Activated CD4-positive, alpha-beta T cell treated with anti-CD3 and anti-CD28 coated beads for 1 hour (primary cell): ENCODE data around the gene SEMA3F.

Experiments
- DNase-seq: peaks from one replicate; pipeline ENCODE4 v3.0.0-alpha.2; 2020

SEMA3F gene

DNA sequence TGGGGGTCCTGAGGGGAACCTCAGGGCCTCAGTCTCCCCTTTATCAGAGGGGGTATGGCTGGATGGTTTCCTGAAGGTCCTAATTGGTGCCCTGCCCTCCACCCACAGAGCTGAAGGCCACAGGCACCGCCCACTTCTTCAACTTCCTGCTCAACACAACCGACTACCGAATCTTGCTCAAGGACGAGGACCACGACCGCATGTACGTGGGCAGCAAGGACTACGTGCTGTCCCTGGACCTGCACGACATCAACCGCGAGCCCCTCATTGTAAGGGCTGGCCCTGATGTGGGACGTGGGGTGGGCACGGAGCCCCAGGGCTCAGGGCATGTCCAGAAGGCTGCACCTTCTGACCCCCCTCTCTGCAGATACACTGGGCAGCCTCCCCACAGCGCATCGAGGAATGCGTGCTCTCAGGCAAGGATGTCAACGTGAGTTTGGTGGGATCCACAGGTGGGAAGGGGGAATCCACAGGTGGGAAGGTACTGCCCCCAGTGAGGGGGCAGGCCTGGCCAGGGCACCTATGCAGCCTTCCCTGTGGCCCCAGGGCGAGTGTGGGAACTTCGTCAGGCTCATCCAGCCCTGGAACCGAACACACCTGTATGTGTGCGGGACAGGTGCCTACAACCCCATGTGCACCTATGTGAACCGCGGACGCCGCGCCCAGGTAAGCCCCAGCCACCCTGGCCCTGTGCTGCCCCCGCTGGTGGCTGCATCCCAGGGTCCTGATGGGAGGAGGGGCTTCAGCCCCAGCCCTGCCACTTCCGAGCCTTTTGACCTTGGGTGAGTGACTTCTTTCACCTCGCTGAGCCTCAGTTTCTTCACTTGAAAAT lies 18.8 kb downstream of the SEMA3F start:
- DNase-seq: no peak

DNA sequence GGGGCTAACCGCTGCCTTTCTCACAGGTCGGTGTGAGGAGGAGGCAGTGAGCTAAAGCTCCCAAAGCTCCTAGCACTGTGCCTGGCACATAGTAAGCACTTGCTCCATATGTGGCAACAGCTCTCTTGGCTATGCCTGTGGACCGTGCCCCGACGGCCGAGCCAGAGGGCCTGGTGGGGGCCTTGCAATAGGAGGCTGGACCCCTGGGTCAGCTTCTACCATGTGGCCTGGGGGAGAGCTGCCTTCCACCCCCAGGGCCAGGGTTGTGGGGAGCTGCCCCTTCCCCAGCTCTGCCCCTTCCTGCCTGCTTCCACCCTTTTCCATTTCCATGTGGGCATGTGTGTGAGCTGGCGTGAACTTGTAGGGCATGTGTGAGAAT lies 19.4 kb downstream of the SEMA3F start:
- DNase-seq: no peak

DNA sequence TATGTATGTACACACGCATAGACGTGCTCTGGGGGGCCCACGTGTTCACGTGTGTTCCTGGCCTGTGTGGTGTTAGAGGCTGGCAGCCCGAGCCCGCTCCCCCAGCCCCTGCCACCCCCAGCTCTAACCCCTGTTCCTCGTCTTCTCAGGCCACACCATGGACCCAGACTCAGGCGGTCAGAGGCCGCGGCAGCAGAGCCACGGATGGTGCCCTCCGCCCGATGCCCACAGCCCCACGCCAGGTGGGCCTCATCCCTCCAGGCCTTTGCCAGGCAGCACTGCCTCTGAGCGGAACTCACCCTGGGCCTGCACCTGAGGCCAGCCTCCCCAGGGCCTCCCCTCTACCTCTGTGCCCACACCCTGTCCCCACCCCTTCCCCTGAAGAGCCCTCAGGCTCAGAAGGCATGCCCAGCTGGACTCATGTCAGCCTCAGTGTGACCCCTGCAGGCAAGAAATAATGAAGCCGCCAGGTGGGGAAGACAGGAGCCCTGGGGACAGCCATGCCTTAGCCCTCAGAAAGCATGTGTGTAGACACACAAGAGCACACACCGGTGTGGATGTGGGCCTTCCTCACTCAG lies 19.9 kb downstream of the SEMA3F start:
- DNase-seq: no peak

DNA sequence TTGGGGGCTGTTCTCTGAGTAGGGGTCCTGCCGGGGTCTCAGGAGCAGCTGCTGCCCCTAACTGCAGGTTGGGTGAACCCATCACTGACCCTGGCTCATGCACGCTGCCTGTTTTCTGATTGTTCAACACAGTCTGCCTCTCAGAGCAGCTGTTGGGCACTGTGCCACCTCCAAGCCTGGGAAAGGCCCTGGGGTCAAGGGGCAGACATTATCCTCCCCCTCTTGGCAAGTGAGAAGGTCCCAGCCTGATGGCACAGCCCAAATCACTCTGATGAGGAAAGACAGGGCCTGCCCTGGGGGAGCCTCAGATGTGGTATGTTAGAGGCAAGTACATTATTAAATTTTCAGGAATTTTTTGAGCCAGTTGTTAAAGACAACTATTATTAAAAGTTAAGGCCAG lies 22.2 kb downstream of the SEMA3F start:
- DNase-seq: no peak

DNA sequence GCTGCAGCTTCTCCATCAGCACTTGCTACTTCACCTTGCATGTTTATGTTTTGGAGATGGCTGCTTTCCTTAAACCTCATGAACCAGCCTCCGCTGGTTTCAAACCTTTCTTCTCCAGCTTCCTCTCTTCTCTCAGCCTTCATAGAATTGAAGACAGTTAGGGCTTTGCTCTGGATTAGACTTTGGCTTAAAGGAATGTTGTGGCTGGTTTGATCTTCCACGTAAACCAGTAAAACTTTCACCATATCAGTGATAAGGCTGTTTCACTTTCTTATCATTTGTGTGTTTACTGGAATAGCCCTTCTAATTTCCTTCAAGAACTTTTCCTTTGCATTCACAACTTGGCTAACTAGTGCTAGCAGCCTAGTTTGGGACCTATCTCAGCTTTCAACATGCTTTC lies 24.6 kb downstream of the SEMA3F start:
- no peak for DNase-seq

DNA sequence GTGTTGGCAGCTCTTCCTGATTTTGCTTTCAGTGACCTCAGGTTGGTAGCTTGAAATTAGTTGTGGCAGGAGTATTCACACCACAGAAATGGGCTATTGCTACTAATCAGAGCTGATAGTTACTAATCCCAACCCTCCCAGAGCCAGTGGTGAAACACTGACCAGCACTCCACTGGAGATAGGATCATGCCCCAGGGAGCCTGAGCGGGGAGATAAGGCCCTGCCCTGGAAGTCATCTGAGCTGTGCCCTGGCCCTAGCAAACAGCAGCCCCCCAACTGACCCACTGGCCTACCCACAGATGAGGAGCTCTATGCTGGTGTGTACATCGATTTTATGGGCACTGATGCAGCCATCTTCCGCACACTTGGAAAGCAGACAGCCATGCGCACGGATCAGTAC lies 26.9 kb downstream of the SEMA3F start:
- DNase-seq: no peak

DNA sequence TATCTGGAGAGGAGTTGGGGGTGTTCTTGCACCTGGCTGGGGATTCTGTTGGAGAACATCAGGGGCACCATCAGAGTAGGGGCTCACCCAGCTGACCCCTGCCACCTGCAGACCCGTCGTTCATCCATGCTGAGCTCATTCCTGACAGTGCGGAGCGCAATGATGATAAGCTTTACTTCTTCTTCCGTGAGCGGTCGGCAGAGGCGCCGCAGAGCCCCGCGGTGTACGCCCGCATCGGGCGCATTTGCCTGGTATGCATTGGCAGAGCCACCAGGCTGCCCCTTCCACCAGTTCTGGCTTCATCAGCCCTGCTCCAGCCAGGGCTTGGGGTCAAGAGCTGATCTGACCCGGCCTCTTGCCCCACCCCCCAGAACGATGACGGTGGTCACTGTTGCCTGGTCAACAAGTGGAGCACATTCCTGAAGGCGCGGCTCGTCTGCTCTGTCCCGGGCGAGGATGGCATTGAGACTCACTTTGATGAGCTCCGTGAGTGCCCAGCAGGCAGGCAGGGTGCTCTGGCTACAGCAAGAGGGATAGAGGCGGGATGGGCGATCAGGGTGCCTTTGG lies 27.5 kb downstream of the SEMA3F start:
- DNase-seq: no peak

DNA sequence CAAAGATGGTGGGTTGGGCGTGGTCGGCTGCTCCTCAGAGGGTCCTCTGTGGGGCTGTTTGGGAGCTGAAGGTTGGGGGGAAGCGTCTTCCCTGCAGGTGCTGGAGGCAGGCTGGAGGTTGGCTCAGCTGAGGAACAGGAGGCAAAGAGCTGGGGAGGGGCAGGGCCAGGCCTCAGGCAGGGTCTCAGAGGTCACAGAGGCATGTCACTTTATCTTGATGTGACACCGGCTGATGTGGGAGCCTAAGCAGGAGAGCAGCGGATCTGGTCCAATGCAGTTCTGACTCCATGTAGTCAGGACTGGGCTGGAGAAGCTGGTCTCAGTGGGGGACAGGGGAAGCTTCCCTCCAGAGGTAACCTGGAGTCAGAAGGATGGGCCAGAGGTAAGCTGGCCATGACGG lies 28.6 kb downstream of the SEMA3F start:
- DNase-seq: no peak

DNA sequence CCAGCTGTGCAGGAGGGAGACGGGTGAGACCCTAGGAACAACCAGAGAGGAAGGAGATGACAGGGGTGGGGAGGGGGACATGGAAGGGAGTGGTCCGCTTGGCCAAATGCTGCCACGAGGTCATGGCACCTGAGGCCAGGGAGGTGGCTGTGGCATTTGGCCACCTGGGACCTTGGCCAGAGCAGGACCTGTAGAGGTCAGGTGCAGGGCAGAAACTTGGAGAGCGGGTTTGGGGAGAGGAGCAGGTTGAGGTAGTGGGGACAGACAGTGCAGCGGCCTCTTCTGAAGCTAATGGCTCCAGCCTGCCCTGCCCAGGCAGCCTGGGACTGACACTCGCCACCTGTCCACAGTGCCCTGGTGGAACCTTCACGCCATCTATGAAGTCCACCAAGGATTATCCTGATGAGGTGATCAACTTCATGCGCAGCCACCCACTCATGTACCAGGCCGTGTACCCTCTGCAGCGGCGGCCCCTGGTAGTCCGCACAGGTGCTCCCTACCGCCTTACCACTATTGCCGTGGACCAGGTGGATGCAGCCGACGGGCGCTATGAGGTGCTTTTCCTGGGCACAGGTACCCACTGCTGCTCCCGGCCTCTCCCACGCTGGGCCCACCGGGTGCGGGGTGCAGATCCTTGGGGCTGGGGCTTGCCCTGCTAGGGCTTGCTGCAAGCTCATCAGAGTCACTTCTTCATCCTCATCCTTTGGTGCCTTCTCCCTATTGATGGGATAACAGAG lies 29.3 kb downstream of the SEMA3F start:
- no peak for DNase-seq

DNA sequence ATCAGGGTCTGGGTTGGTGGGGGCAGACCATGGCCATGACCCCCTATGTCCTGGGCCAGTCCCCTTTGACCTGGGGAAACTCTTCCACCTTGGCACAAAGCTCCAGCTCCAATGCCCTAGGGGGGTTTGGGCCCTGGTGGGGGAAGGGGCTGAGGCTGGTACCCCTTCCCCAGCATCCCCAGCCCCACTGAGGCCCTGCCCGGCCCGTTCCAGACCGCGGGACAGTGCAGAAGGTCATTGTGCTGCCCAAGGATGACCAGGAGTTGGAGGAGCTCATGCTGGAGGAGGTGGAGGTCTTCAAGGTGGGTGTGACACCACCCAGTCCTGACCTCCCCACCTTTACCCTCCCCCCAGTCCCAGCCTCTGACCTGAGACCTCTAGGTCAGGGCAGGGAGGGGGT lies 30.1 kb downstream of the SEMA3F start:
- no peak for DNase-seq

DNA sequence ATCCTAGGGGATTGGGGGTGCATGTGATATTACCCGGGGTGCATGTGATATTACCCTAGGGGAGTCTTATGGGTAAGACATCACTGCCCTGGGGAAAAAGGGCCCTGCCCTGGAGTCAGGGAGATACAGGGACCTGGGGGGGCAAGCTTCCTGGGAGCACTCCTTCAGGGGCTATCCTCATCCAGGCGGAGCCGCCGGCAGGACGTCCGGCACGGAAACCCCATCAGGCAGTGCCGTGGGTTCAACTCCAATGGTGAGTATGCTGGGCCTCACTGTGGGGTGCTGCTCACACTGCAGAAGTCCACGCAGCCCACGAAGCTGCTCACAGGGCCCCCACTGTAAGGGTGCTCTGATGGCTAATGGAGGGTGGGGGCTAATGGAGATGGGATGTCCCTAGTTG lies 31.0 kb downstream of the SEMA3F start:
- DNase-seq: no peak

DNA sequence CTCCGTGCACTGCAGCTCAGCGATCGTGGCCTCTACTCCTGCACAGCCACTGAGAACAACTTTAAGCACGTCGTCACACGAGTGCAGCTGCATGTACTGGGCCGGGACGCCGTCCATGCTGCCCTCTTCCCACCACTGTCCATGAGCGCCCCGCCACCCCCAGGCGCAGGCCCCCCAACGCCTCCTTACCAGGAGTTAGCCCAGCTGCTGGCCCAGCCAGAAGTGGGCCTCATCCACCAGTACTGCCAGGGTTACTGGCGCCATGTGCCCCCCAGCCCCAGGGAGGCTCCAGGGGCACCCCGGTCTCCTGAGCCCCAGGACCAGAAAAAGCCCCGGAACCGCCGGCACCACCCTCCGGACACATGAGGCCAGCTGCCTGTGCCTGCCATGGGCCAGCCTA lies 32.6 kb downstream of the SEMA3F start:
- DNase-seq: no peak

DNA sequence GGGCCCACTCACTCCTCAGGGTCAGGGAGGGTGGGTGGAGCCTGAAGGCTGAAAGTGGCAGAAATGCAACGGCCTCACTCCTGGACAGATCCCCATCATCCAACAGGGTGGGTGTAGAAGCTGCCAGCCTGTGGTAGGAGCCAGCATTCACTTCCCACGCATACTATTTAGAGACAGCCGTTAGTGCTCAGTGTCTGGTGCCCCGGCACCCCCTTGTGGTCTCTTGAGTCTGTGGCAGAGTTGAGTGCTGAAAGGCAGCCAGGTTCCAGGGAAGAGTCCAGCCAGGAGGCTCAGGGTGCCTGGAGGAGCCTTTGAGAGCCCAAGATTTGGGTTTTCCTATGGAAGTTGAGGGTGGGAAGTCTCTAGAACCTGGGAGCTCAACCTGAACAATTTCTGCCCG lies 34.1 kb downstream of the SEMA3F start:
- DNase-seq: no peak

DNA sequence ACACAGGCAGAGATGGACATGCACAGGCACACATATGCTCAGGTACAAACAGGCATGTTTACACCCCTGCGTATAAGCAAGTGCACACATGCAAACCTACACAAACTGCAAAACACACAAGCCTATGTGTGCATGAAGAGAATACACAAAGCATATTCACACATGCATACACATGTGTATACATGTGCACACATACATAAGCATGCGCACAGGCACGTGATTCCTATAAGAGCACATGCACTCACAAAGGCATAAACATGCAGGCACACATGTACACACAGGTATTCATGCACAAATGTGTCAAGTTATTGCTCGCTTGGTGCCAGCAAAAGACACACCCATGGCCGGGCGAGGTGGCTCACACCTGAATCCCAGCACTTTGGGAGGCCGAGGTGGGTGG lies 34.9 kb downstream of the SEMA3F start:
- DNase-seq: no peak

DNA sequence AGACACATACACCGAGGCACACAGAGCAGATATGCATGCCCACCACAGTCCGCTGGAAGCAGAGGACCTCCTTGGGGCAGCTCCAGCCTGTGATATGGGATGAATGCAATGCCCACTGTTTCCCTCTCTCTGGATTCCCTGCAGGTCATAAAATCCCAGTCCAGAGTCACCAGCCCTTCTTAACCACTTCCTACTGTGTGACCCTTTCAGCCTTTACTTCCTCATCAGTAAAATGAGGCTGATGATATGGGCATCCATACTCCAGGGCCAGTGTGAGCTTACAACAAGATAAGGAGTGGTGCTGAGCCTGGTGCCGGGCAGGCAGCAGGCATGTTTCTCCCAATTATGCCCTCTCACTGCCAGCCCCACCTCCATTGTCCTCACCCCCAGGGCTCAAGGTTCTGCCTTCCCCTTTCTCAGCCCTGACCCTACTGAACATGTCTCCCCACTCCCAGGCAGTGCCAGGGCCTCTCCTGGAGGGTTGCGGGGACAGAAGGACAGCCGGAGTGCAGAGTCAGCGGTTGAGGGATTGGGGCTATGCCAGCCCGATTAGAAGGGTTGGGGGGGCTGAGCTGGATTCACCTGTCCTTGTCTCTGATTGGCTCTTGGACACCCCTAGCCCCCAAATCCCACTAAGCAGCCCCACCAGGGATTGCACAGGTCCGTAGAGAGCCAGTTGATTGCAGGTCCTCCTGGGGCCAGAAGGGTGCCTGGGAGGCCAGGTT lies 36.0 kb downstream of the SEMA3F start, which contains the start of gene GNAT1:
TSS of gene GNAT1 (plus strand) at position 675 of the 725 bp plus-strand sequence. CDS start 116 bp downstream, outside the sequence.
- no peak for DNase-seq

DNA sequence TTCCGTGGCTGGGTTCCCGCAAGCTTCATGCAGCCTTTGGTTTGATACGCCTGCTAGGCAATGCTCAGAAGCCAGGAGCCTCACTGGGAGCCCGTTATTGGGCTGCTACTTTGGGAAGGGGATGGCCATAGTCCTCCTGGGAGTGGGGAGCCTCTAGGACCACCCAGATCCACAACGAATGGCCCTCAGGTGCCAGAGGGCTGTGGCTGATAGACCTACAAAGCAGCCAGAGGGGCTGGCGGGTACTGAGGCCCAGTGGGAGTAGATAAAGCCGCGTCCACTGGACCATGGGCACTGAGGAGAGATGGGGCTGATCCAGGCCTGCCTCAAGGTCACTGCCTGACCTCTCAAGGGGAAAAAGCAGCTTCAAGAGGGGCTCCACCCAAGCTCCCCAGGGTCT lies 37.0 kb downstream of the SEMA3F start:
- no peak for DNase-seq

DNA sequence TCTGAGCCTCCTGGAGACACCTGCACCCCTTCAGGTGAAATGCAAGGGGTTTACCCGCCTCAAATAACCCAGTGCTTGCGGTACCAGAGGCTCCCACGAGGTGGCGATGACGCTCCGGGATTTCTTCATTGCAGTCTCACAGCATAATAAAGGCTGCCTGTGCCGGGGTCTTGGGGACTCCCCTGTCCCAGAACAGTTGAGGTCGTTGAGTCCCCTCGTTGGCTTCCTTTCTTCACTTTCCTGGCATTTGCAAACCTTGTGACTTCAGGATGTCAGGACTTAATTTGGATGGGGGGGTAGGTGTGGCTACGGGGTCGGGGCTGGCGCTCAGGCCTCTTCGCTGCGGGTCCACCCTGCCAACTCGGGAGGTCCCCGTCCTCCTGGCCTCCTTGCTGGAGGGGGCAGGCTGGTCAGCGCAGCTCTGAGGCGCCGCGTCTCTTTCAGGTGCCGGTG lies 37.6 kb downstream of the SEMA3F start:
- peak; percentile 76 for DNase-seq

DNA sequence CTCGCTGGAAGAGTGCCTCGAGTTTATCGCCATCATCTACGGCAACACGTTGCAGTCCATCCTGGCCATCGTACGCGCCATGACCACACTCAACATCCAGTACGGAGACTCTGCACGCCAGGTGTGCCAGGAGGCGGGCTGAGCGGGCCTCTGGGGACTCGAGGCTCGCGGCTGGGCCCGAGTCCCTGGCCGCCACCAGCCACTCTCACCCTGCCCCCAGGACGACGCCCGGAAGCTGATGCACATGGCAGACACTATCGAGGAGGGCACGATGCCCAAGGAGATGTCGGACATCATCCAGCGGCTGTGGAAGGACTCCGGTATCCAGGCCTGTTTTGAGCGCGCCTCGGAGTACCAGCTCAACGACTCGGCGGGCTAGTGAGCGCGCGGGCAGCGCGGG lies 38.2 kb downstream of the SEMA3F start:
- no peak for DNase-seq

DNA sequence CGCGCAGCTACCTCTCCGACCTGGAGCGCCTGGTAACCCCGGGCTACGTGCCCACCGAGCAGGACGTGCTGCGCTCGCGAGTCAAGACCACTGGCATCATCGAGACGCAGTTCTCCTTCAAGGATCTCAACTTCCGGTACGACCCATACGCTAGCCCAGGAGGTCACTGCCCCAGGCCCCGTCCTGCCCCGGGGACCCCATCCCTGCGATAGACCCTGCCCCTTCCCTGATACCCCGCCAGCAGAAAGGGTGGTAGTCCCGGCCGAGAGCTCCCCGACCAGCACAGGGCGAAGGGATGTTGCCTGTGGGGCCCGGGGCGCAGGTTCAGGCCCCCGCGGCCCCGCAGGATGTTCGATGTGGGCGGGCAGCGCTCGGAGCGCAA lies 38.6 kb downstream of the SEMA3F start:
- DNase-seq: no peak

DNA sequence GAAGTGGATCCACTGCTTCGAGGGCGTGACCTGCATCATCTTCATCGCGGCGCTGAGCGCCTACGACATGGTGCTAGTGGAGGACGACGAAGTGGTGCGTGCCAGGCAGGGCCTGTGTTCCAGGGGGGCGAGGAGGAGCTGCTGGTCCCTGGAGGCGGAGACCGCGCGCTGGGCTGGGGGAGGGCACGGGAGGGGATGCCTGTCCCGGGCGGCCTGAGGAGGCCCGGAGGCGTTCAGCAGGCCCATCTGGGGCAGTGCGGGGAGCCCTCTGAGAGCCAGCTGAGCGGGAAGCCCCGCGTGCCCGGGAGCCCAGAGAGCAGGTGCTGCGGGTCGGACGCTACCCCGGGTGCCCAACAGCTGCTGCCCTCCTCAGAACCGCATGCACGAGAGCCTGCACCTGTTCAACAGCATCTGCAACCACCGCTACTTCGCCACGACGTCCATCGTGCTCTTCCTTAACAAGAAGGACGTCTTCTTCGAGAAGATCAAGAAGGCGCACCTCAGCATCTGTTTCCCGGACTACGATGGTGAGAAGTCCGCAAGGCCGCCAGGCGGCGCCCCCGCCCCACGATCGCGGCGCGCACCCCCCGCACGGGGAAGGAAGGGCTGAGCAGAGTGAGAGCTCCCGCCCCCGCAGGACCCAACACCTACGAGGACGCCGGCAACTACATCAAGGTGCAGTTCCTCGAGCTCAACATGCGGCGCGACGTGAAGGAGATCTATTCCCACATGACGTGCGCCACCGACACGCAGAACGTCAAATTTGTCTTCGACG lies 39.2 kb downstream of the SEMA3F start:
- DNase-seq: peak; percentile 84

DNA sequence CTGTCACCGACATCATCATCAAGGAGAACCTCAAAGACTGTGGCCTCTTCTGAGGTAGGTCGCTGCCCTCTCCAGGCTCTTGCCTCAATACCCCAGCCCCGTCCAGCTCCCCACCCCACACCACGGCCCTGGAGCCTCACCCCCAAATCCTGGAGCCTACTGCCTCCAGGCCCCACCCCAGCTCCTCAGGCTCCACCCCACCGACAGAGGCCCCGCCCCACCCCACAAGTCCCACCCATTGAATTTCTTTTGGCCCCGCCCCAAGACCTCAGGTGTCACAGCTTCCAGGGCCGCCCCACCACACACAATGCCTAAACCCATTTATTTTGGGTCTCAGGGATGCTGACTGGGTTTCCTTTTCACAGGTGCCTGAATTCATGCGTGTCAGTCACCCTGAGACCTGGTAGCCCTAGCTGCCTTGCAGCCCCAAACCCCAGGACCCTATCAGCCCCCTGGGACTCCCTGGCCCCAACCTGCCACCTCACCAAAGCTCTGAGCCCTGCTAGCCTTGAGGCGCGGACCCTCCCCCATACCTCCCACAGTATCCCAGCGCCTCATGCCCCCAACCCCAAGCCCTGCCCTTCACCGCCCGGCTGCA lies 39.9 kb downstream of the SEMA3F start:
- peak; percentile 24 for DNase-seq
